ENCODE measurements around the gene TMEM208. TPM values are rescaled to one million over a fixed set of nuclear protein-coding genes. Genes with fewer than 3 reads are reported as not detected.

TMEM208 gene
- polyA plus RNA-seq, 1 of the 3 experiments (the other 2 are of a cell fraction): 98.2 TPM

GRCh38 chr16:67243481-67243880 is 16.6 kb downstream of the TMEM208 start:
- CTCF ChIA-PET: interaction anchor here (1.2 to 2.1 kb wide), 2 partner anchors 88 to 290 kb away, joined by 4 to 5 read pairs; no protein-coding TSS in a partner anchor
- H3K27me3 ChIP-seq (ENCODE audit: insufficient read depth): no peaks in the 10 kb centered on the region
- WGBS (ENCODE audit: low lambda C conversion rate): 79% methylated on average over 4 of the region's 4 CpGs
- peak overlapping the region in 1 of 2 experiments; percentile 17; a peak in 1 of 4 replicates for H3K4me3 ChIP-seq (ENCODE audit: low read depth in 2 of 2, low read length in 1 of 2)
- no peaks in the 10 kb centered on the region for H3K9me3 ChIP-seq
- peaks cover 12 to 14% of the 10 kb centered on the region in 2 experiments for H3K36me3 ChIP-seq (replicated peaks in 1 of 2; ENCODE audit: control insufficient read depth in 1 of 2, insufficient read depth in 2 of 2, low read length in 1 of 2)
- no peaks in the 10 kb centered on the region for H4K20me1 ChIP-seq (ENCODE audit: insufficient read depth)
- peak overlapping the region; percentile 98 for H3K4me2 ChIP-seq
- no peak overlapping the region for H2AFZ ChIP-seq (ENCODE audit: low read depth)
- H3K9me2 ChIP-seq: no peaks in the 10 kb centered on the region
- H3K4me1 ChIP-seq (ENCODE audit: control insufficient read depth in 1 of 2, insufficient read depth in 2 of 2, low read depth in 1 of 2, low read length in 1 of 2): peaks cover 40 to 59% of the 10 kb centered on the region in 2 experiments
- no peak for TF ChIP-seq FOXJ3 (CRISPR knock-in tag; IDR thresholded peaks at IDR 0.05)
- TF ChIP-seq, protein P1, sequence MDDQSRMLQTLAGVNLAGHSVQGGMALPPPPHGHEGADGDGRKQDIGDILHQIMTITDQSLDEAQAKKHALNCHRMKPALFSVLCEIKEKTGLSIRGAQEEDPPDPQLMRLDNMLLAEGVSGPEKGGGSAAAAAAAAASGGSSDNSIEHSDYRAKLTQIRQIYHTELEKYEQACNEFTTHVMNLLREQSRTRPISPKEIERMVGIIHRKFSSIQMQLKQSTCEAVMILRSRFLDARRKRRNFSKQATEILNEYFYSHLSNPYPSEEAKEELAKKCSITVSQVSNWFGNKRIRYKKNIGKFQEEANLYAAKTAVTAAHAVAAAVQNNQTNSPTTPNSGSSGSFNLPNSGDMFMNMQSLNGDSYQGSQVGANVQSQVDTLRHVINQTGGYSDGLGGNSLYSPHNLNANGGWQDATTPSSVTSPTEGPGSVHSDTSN (IDR thresholded peaks at IDR 0.05): no peak
- no peak for TF ChIP-seq GABPA (IDR thresholded peaks at IDR 0.05; ENCODE audit: low read depth)
- TF ChIP-seq, protein P2, sequence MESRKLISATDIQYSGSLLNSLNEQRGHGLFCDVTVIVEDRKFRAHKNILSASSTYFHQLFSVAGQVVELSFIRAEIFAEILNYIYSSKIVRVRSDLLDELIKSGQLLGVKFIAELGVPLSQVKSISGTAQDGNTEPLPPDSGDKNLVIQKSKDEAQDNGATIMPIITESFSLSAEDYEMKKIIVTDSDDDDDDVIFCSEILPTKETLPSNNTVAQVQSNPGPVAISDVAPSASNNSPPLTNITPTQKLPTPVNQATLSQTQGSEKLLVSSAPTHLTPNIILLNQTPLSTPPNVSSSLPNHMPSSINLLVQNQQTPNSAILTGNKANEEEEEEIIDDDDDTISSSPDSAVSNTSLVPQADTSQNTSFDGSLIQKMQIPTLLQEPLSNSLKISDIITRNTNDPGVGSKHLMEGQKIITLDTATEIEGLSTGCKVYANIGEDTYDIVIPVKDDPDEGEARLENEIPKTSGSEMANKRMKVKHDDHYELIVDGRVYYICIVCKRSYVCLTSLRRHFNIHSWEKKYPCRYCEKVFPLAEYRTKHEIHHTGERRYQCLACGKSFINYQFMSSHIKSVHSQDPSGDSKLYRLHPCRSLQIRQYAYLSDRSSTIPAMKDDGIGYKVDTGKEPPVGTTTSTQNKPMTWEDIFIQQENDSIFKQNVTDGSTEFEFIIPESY (IDR thresholded peaks at IDR 0.05; ENCODE audit: borderline replicate concordance, low read depth): no peak
- no peak for TF ChIP-seq MXI1 (IDR thresholded peaks at IDR 0.05; ENCODE audit: low read depth, low read length)
- TF ChIP-seq, protein P3, sequence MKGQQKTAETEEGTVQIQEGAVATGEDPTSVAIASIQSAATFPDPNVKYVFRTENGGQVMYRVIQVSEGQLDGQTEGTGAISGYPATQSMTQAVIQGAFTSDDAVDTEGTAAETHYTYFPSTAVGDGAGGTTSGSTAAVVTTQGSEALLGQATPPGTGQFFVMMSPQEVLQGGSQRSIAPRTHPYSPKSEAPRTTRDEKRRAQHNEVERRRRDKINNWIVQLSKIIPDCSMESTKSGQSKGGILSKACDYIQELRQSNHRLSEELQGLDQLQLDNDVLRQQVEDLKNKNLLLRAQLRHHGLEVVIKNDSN (IDR thresholded peaks at IDR 0.05; ENCODE audit: borderline replicate concordance, low read depth): no peak
- no peak for TF ChIP-seq TEAD4 (IDR thresholded peaks at IDR 0.05; ENCODE audit: borderline replicate concordance, insufficient read depth)
- no peak for TF ChIP-seq JUND (IDR thresholded peaks at IDR 0.05)
- TF ChIP-seq POLR2AphosphoS5 (IDR thresholded peaks at IDR 0.05; ENCODE audit: low read depth, low read length): no peak
- no peak for TF ChIP-seq USF2 (IDR thresholded peaks at IDR 0.05; ENCODE audit: borderline replicate concordance, low read depth, low read length)
- TF ChIP-seq, protein P4, sequence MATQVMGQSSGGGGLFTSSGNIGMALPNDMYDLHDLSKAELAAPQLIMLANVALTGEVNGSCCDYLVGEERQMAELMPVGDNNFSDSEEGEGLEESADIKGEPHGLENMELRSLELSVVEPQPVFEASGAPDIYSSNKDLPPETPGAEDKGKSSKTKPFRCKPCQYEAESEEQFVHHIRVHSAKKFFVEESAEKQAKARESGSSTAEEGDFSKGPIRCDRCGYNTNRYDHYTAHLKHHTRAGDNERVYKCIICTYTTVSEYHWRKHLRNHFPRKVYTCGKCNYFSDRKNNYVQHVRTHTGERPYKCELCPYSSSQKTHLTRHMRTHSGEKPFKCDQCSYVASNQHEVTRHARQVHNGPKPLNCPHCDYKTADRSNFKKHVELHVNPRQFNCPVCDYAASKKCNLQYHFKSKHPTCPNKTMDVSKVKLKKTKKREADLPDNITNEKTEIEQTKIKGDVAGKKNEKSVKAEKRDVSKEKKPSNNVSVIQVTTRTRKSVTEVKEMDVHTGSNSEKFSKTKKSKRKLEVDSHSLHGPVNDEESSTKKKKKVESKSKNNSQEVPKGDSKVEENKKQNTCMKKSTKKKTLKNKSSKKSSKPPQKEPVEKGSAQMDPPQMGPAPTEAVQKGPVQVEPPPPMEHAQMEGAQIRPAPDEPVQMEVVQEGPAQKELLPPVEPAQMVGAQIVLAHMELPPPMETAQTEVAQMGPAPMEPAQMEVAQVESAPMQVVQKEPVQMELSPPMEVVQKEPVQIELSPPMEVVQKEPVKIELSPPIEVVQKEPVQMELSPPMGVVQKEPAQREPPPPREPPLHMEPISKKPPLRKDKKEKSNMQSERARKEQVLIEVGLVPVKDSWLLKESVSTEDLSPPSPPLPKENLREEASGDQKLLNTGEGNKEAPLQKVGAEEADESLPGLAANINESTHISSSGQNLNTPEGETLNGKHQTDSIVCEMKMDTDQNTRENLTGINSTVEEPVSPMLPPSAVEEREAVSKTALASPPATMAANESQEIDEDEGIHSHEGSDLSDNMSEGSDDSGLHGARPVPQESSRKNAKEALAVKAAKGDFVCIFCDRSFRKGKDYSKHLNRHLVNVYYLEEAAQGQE (IDR thresholded peaks at IDR 0.05; ENCODE audit: low read depth, low read length): no peak
- TF ChIP-seq IRF3 (IDR thresholded peaks at IDR 0.05; ENCODE audit: low read depth, low read length): no peak
- TF ChIP-seq EP300 (IDR thresholded peaks at IDR 0.05; ENCODE audit: borderline replicate concordance in 1 of 2, low read depth in 1 of 2, low read length in 1 of 2): no peak
- no peak for TF ChIP-seq RFX5 (IDR thresholded peaks at IDR 0.05; ENCODE audit: low read length)
- TF ChIP-seq CHD2 (IDR thresholded peaks at IDR 0.05; ENCODE audit: low read length, partially characterized antibody): no peak
- TF ChIP-seq MEF2A (IDR thresholded peaks at IDR 0.05; ENCODE audit: borderline replicate concordance, low read depth): no peak
- no peak for TF ChIP-seq FOSL2 (IDR thresholded peaks at IDR 0.05; ENCODE audit: borderline replicate concordance, low read depth)
- H3K9ac ChIP-seq: peak overlapping the region; percentile 46; the same call in 1 of the 2 replicates
- peaks cover 41% of the 10 kb centered on the region for H3F3A ChIP-seq (replicated peaks; ENCODE audit: insufficient read depth)
- H3K79me2 ChIP-seq (ENCODE audit: insufficient read depth): peaks cover 72% of the 10 kb centered on the region
- DNase-seq: no peak
- POLR2A ChIA-PET: no interaction called here
- H3K27ac ChIP-seq (ENCODE audit: low read depth in 2 of 2, low read length in 1 of 2): peak overlapping the region; percentile 61 to 96; a peak in 3 of 4 replicates

Data from SK-N-SH (cell line).